Astrocyte (in vitro differentiated cells and primary cell): ENCODE measurements around the gene ZNF622. TPM values are rescaled to one million over a fixed set of nuclear protein-coding genes. Genes with fewer than 3 reads are reported as not detected.

Source experiments
- DNase-seq: peaks from one replicate; pipeline ENCODE4 v3.0.0-alpha.2; 2010; ENCODE audit warnings: low read depth
- FAIRE-seq: peaks from 2 replicates; lab custom pipeline; 2011; peaks lifted over from hg19 to GRCh38; lab: Jason Lieb, UNC
- H2AFZ ChIP-seq: 2 replicates; pipeline ENCODE4 v1.6.0; 2012; ENCODE audit warnings: low read depth, low read length, inconsistent platforms
- H3K27ac ChIP-seq: 2 replicates; pipeline ENCODE4 v1.5.1; 2011; ENCODE audit warnings: low read depth, low read length, inconsistent platforms
- H3K27me3 ChIP-seq: 2 replicates; pipeline ENCODE4 v1.6.0; 2011; ENCODE audit warnings: low read length, inconsistent platforms; ENCODE audit not compliant: insufficient read depth
- H3K36me3 ChIP-seq: 2 replicates; pipeline ENCODE4 v1.5.1; 2011; ENCODE audit warnings: low read length, inconsistent platforms; ENCODE audit not compliant: insufficient read depth
- H3K4me1 ChIP-seq: 2 replicates; pipeline ENCODE4 v1.5.1; 2011; ENCODE audit warnings: low read length, inconsistent platforms; ENCODE audit not compliant: insufficient read depth
- H3K4me2 ChIP-seq: 2 replicates; pipeline ENCODE4 v1.6.0; 2012; ENCODE audit warnings: low read length, inconsistent platforms
- H3K4me3 ChIP-seq: 2 replicates; pipeline ENCODE4 v1.5.1; 2011; ENCODE audit warnings: low read depth, mild to moderate bottlenecking, low read length, inconsistent platforms; ENCODE audit not compliant: insufficient read depth
- H3K79me2 ChIP-seq: 2 replicates; pipeline ENCODE4 v1.6.0; 2012; ENCODE audit warnings: mild to moderate bottlenecking, low read length, inconsistent platforms; ENCODE audit not compliant: insufficient read depth
- H3K9ac ChIP-seq: 2 replicates; pipeline ENCODE4 v1.6.0; 2012; ENCODE audit warnings: mild to moderate bottlenecking, low read length, inconsistent platforms
- H3K9me3 ChIP-seq: 2 replicates; pipeline ENCODE4 v1.5.1; 2012; ENCODE audit warnings: low read depth, mild to moderate bottlenecking, low read length, inconsistent platforms; ENCODE audit not compliant: insufficient read depth
- H4K20me1 ChIP-seq: 2 replicates; pipeline ENCODE4 v1.6.0; 2012; ENCODE audit warnings: low read length, inconsistent platforms; ENCODE audit not compliant: insufficient read depth
- H3K27ac Mint-ChIP-seq: one replicate; pipeline ENCODE4 v1.8.0; 2021; ENCODE audit warnings: mild to moderate bottlenecking, mixed read lengths; ENCODE audit not compliant: unreplicated experiment
- H3K27me3 Mint-ChIP-seq: one replicate; pipeline ENCODE4 v1.8.0; 2021; ENCODE audit warnings: low read depth, mixed read lengths; ENCODE audit not compliant: unreplicated experiment
- H3K36me3 Mint-ChIP-seq: one replicate; pipeline ENCODE4 v1.8.0; 2021; ENCODE audit warnings: low read depth, mixed read lengths; ENCODE audit not compliant: unreplicated experiment
- H3K4me1 Mint-ChIP-seq: one replicate; pipeline ENCODE4 v1.8.0; 2021; ENCODE audit warnings: low read depth, mixed read lengths; ENCODE audit not compliant: unreplicated experiment
- H3K4me3 Mint-ChIP-seq: one replicate; pipeline ENCODE4 v1.8.0; 2021; ENCODE audit warnings: mild to moderate bottlenecking, moderate library complexity, mixed read lengths; ENCODE audit not compliant: unreplicated experiment
- H3K9me3 Mint-ChIP-seq: one replicate; pipeline ENCODE4 v1.8.0; 2021; ENCODE audit warnings: mild to moderate bottlenecking, mixed read lengths; ENCODE audit not compliant: unreplicated experiment
- CTCF ChIP-seq: IDR thresholded peaks from 2 replicates; pipeline ENCODE4 v1.5.1; 2011; ENCODE audit warnings: low read depth, mild to moderate bottlenecking, inconsistent platforms, low read length, moderate library complexity; ENCODE audit not compliant: insufficient read depth
- EZH2 ChIP-seq: IDR thresholded peaks from 2 replicates; pipeline ENCODE4 v1.6.1; 2012; ENCODE audit warnings: mild to moderate bottlenecking, low read length, inconsistent platforms; ENCODE audit not compliant: insufficient read depth
- total RNA-seq: library from RNA; stranded (reverse); gene quantifications from 2 replicates; pipeline ENCODE4 v1.2.1, GENCODE V29; 2021

The ZNF622 gene
- total RNA-seq, 1 donor from 2014 or later: 56.4 TPM

- no peak for DNase-seq
- Mint-ChIP-seq H3K27me3 (peaks cover 4% of the 10 kb centered on the region), H3K4me3 (no peak overlapping the region), H3K9me3 (peaks cover 4% of the 10 kb centered on the region), H3K4me1 (peaks cover 10% of the 10 kb centered on the region), H3K36me3 (no peaks in the 10 kb centered on the region), H3K27ac (no peak overlapping the region)
- Histone ChIP-seq H3K27ac (no peak overlapping the region), H4K20me1 (no peaks in the 10 kb centered on the region), H3K4me3 (no peak overlapping the region), H2AFZ (no peak overlapping the region), H3K4me1 (no peaks in the 10 kb centered on the region), H3K9me3 (no peaks in the 10 kb centered on the region), H3K79me2 (no peaks in the 10 kb centered on the region), H3K4me2 (no peak overlapping the region), H3K27me3 (no peaks in the 10 kb centered on the region), H3K36me3 (no peaks in the 10 kb centered on the region), H3K9ac (no peak overlapping the region)
- TF ChIP-seq EZH2 (no peak), CTCF (no peak)
- no peak for FAIRE-seq
These were observed 48.1 kb downstream of the ZNF622 start for GRCh38 chr5:16417398-16418074.

GRCh38 chr5:16414861-16415260 lies 50.7 kb downstream of the ZNF622 start:
- no peaks in the 10 kb centered on the region for H3K9me3 ChIP-seq
- no peak overlapping the region for H3K9ac ChIP-seq
- Mint-ChIP-seq H3K27me3 (no peaks in the 10 kb centered on the region), H3K36me3 (no peaks in the 10 kb centered on the region), H3K4me3 (no peak overlapping the region), H3K4me1 (peaks cover 24% of the 10 kb centered on the region), H3K27ac (no peak overlapping the region), H3K9me3 (no peaks in the 10 kb centered on the region)
- no peak for TF ChIP-seq CTCF
- no peak for TF ChIP-seq EZH2
- no peaks in the 10 kb centered on the region for H3K79me2 ChIP-seq
- no peak overlapping the region for H3K4me3 ChIP-seq
- FAIRE-seq (no peak), DNase-seq (no peak)
- H3K36me3 ChIP-seq: no peaks in the 10 kb centered on the region
- no peaks in the 10 kb centered on the region for H4K20me1 ChIP-seq
- H2AFZ ChIP-seq: no peak overlapping the region
- no peak overlapping the region for H3K27ac ChIP-seq
- H3K27me3 ChIP-seq: no peaks in the 10 kb centered on the region
- H3K4me2 ChIP-seq: no peak overlapping the region
- H3K4me1 ChIP-seq: peaks cover 12% of the 10 kb centered on the region

- Histone ChIP-seq H2AFZ (no peak overlapping the region), H3K27ac (no peak overlapping the region), H3K4me3 (no peak overlapping the region), H3K4me2 (no peak overlapping the region), H4K20me1 (no peaks in the 10 kb centered on the region), H3K9ac (no peak overlapping the region), H3K9me3 (no peaks in the 10 kb centered on the region), H3K36me3 (no peaks in the 10 kb centered on the region), H3K27me3 (no peaks in the 10 kb centered on the region), H3K79me2 (no peaks in the 10 kb centered on the region), H3K4me1 (peaks cover 12% of the 10 kb centered on the region)
- no peak for DNase-seq
- no peak for FAIRE-seq
- Mint-ChIP-seq H3K4me3 (no peak overlapping the region), H3K27ac (no peak overlapping the region), H3K27me3 (no peaks in the 10 kb centered on the region), H3K4me1 (peaks cover 23% of the 10 kb centered on the region), H3K36me3 (no peaks in the 10 kb centered on the region), H3K9me3 (no peaks in the 10 kb centered on the region)
- no peak for TF ChIP-seq CTCF
- no peak for TF ChIP-seq EZH2
These were observed 52.3 kb downstream of the ZNF622 start for GRCh38 chr5:16413166-16413860.
